Duodenal mucosa (tissue), 2 donors: ENCODE results near the gene RNF151.

ENCODE experiments used
- H3K27ac ChIP-seq: one replicate; pipeline ENCODE4 v1.7.0; 2013; ENCODE audit warnings: low read depth, low read length
- H3K27me3 ChIP-seq, 2 donors: one replicate each; pipeline ENCODE4 v1.7.0; 2013; ENCODE audit warnings: low read length in 2 of 2, control low read depth in 1 of 2; ENCODE audit not compliant: insufficient read depth in 2 of 2, control insufficient read depth in 1 of 2
- H3K36me3 ChIP-seq, 2 donors: one replicate each; pipeline ENCODE4 v1.7.0; 2013; ENCODE audit warnings: low read length in 2 of 2, control low read depth in 1 of 2; ENCODE audit not compliant: insufficient read depth in 2 of 2, control insufficient read depth in 1 of 2
- H3K4me1 ChIP-seq, 2 donors: one replicate each; pipeline ENCODE4 v1.7.0; 2013; ENCODE audit warnings: low read length in 2 of 2, control low read depth in 1 of 2; ENCODE audit not compliant: insufficient read depth in 2 of 2, control insufficient read depth in 1 of 2
- H3K4me3 ChIP-seq, 2 donors: one replicate each; pipeline ENCODE4 v1.7.0; 2013; ENCODE audit warnings: low read length in 2 of 2, low read depth in 1 of 2
- H3K9ac ChIP-seq, 2 donors: one replicate each; pipeline ENCODE4 v1.7.0; 2013; ENCODE audit warnings: low read length in 2 of 2, low read depth in 1 of 2
- H3K9me3 ChIP-seq, 2 donors: one replicate each; pipeline ENCODE4 v1.7.0; 2013; ENCODE audit warnings: low read length in 2 of 2, control low read depth in 1 of 2; ENCODE audit not compliant: control insufficient read depth in 1 of 2

RNF151 gene

DNA sequence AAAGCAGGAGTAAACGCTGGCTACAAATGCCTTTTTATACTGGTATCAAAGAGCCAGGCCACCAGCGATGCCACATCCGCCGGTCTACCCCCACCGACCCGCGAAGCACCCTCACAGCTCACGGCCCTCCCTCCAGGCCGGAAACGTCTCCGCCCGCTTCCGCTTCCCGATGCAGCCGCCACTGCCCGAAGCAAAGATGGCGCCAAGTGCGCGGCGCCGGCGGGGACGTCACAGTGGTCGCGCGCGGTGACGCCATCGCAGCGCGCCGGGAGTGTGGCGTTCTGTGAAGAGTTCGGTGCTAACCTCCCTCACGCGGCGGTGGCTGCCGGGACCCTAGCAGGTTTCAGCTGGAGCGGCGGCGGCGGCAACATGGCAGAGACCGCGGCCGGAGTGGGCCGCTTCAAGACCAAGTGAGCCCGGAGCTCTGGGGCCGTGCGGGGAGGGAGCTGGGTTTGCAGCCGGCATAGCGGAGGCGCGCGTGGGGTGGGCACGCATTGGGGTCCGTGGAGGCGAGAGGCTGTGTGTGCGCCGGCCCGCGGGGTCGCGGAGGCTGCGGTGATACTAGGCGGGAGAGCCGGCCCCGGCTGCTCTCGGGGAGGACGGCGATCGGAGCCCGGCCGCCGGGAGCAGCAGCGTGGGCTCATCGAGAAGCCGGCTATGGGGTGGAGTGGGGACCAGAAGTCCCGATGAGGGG, 5.3 kb downstream of the RNF151 start, which contains the start of gene TBL3:
Gene TBL3, plus strand, starts transcription at position 258 of the 694 bp plus-strand sequence. Its CDS starts 112 bp downstream, at position 370.
- no peaks in the 10 kb centered on the region for H3K9me3 ChIP-seq
- peak within 1 kb of the TSS; percentile 89 to 90 for H3K4me3 ChIP-seq
- H3K4me1 ChIP-seq, result peaks cover 4 to 15% of the 10 kb centered on the region in 2 donors
- H3K27me3 ChIP-seq, result peaks cover 0 to 3% of the 10 kb centered on the region in 2 donors
- H3K36me3 ChIP-seq, result peaks cover 13 to 29% of the 10 kb centered on the region in 2 donors
- H3K27ac ChIP-seq, result peak within 1 kb of the TSS; percentile 96
- H3K9ac ChIP-seq, result peak within 1 kb of the TSS; percentile 92 to 96

DNA sequence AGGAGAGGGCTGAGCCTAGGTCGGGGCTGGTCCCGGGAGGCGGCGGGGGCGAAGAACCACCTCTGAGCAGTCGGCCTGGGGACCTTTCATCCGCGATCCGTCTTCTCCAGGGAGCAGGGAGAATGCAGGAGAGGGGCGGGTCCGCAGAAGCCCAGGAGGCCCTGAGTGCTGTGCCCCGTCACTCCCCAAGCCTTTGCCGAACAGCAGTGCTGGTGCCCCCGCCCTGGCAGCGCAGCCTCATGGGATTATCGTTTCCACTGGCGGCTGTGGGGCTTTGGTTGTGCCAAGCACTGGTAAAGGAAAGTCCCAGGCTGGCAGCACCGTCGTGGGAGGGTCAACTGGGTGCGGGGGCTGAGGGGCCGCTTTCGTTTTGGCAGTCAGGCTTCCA, 5.8 kb downstream of the RNF151 start:
- peaks cover 4 to 15% of the 10 kb centered on the region in 2 donors for H3K4me1 ChIP-seq
- no peaks in the 10 kb centered on the region for H3K9me3 ChIP-seq
- peak overlapping the region; percentile 80 to 92 for H3K9ac ChIP-seq
- H3K27me3 ChIP-seq, result peaks cover 0 to 3% of the 10 kb centered on the region in 2 donors
- no peak overlapping the region for H3K27ac ChIP-seq
- peak overlapping the region; percentile 89 to 90 for H3K4me3 ChIP-seq
- H3K36me3 ChIP-seq, result peaks cover 15 to 34% of the 10 kb centered on the region in 2 donors

DNA sequence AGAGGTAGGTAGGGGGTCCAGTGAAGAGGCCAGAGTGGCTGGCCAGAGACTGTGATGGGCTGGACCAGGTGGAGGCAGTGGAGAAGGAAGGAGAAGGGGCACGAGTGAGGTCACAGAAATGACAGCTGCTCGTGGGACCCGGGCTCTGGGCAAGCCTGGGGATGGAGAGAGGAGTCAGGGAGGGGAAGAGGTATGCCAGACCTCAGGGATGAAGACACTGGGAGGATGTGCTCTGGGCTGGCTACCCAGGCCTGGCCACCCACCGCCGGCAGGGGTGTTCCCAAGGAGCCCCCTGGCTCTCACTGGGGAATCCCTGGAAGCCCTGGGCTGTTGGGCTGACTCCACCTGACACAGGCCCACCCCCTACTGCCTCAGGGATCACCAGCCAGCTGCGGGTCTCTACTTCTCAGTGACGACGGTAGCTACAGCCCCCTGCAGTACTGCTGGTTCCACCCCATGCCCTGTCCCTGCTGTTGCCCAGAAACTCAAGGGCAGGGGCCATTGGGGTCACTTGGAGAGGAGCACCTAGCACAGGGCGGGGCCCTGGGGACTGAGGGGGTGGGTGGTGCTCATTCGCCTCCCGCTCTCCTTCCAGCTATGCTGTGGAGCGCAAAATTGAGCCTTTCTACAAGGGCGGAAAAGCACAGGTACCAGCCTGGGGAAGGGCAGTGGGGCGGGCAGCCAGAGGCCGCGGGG, 7.0 kb downstream of the RNF151 start:
- Histone ChIP-seq H3K27me3 (peaks cover 0 to 3% of the 10 kb centered on the region in 2 donors), H3K36me3 (peaks cover 15 to 45% of the 10 kb centered on the region in 2 donors), H3K4me3 (no peak overlapping the region), H3K9me3 (no peaks in the 10 kb centered on the region), H3K27ac (no peak overlapping the region), H3K9ac (no peak overlapping the region), H3K4me1 (peaks cover 4 to 20% of the 10 kb centered on the region in 2 donors)

DNA sequence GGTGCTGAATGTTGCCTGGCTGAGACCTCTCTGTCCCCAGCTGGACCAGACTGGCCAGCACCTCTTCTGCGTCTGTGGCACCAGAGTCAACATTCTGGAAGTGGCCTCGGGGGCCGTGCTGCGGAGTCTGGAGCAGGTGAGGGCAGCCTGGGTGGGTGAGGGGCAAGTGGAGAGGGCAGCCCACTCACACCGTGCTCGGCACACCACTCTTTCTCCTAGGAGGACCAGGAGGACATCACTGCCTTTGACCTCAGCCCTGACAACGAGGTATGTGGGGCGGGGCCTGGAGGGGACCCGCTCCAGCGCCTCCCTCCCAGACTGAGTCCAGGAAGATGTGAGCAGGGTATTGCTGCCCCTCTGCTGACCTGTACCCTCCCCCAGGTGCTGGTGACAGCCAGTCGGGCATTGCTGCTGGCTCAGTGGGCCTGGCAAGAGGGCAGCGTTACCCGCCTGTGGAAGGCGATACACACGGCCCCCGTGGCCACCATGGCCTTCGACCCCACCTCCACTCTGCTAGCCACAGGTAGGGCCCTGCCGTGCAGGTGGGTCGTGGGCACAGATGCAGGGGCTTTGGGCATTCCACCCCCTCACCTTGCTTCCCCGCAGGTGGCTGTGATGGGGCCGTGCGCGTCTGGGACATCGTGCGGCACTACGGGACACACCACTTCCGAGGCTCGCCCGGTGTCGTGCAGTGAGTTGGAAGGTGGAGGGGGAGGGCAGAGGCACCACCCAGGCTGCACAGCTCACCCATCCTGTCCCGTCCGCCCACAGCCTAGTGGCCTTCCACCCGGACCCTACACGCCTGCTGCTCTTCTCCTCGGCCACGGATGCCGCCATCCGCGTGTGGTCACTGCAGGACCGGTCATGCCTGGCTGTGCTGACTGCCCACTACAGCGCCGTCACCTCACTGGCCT, 7.8 kb downstream of the RNF151 start:
- H3K4me1 ChIP-seq, result peaks cover 4 to 24% of the 10 kb centered on the region in 2 donors
- H3K27me3 ChIP-seq, result peaks cover 0 to 3% of the 10 kb centered on the region in 2 donors
- H3K9me3 ChIP-seq, result no peaks in the 10 kb centered on the region
- H3K27ac ChIP-seq, result no peak overlapping the region
- no peak overlapping the region for H3K4me3 ChIP-seq
- no peak overlapping the region for H3K9ac ChIP-seq
- peaks cover 15 to 46% of the 10 kb centered on the region in 2 donors for H3K36me3 ChIP-seq

DNA sequence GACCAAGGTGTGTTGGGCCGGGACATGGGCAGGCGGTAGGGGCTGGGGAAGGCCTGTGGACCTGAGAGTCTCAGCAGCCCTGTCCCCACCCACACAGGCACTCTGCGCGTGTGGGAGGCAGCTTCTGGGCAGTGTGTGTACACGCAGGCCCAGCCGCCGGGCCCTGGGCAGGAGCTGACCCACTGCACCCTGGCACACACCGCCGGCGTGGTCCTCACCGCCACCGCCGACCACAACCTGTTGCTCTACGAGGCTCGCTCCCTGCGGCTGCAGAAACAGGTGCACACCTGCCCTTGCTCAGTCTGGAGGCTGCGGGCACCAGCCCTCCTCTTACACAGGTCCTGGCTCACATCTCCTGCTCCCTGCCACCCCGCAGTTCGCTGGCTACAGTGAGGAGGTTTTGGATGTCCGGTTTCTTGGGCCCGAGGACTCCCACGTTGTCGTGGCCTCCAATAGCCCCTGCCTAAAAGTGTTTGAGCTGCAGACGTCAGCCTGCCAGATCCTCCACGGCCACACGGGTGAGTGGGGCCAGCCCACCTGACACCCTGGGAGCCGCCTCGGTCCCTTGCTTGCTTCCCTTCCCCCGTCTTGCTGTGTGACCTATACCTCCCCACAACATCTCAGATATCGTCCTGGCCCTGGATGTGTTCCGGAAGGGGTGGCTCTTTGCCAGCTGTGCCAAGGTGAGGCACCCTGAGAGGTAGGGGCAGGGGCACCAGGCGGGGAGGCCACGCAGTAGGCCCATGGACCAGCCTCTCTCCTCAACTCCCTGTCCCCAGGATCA, 9.0 kb downstream of the RNF151 start:
- peaks cover 2 to 7% of the 10 kb centered on the region in 2 donors for H3K27me3 ChIP-seq
- peaks cover 15 to 46% of the 10 kb centered on the region in 2 donors for H3K36me3 ChIP-seq
- H3K27ac ChIP-seq, result no peak overlapping the region
- peaks cover 8 to 36% of the 10 kb centered on the region in 2 donors for H3K4me1 ChIP-seq
- no peaks in the 10 kb centered on the region for H3K9me3 ChIP-seq
- no peak overlapping the region for H3K4me3 ChIP-seq
- no peak overlapping the region for H3K9ac ChIP-seq

GRCh38 chr16:1976216-1976520, 9.5 kb downstream of the RNF151 start:
- no peak overlapping the region for H3K9ac ChIP-seq
- H3K27me3 ChIP-seq, result peaks cover 7 to 13% of the 10 kb centered on the region in 2 donors
- H3K9me3 ChIP-seq, result no peaks in the 10 kb centered on the region
- peaks cover 15 to 46% of the 10 kb centered on the region in 2 donors for H3K36me3 ChIP-seq
- H3K4me3 ChIP-seq, result no peak overlapping the region
- H3K4me1 ChIP-seq, result peaks cover 13 to 37% of the 10 kb centered on the region in 2 donors
- H3K27ac ChIP-seq, result no peak overlapping the region

DNA sequence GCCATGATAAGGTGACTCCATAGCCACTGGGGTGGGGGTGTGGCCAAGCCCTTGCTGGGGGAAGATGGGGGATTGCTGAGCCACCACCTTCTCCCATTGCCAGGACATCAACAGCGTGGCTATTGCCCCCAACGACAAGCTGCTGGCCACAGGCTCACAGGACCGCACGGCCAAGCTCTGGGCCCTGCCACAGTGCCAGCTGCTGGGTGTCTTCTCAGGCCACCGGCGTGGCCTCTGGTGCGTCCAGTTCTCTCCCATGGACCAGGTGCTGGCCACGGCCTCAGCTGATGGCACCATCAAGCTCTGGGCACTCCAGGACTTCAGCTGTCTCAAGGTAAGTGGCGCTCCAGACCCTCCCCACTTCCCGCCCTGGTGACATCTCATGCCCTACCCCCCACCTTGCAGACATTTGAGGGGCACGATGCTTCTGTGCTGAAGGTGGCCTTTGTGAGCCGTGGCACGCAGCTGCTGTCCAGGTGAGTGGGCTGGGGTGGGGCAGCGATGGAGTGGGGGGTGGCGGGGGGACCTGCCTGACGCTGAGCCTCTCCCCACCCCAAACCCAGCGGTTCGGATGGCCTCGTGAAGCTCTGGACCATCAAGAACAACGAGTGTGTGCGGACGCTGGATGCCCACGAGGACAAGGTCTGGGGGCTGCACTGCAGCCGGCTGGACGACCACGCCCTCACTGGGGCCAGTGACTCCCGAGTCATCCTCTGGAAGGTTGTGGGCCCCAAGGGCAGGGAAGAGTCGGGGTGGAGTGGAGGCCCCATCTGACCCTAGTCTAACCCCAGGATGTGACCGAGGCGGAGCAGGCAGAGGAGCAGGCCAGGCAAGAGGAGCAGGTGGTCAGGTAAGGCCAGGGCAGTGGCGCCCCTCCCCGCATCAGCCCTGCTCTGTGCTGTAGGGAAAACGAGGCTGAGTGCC, 10.6 kb downstream of the RNF151 start:
- no peaks in the 10 kb centered on the region for H3K9me3 ChIP-seq
- peaks cover 24 to 43% of the 10 kb centered on the region in 2 donors for H3K4me1 ChIP-seq
- peaks cover 15 to 46% of the 10 kb centered on the region in 2 donors for H3K36me3 ChIP-seq
- no peak overlapping the region for H3K9ac ChIP-seq
- H3K27ac ChIP-seq, result no peak overlapping the region
- no peak overlapping the region for H3K4me3 ChIP-seq
- peaks cover 13 to 15% of the 10 kb centered on the region in 2 donors for H3K27me3 ChIP-seq

DNA sequence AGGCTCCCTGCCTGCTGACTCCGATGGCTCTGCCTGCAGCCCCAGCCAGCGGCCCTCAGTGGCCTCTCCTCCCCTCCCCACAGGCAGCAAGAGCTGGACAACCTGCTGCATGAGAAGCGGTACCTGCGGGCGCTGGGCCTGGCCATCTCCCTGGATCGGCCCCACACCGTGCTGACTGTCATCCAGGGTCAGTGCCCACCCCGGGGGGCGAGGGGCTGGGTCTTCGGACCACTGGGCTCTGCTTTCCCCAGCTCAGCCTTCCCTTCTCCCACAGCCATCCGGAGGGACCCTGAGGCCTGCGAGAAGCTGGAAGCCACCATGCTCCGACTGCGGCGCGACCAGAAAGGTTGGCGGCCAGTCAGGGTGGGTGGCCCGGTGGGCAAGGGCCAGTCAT, 11.2 kb downstream of the RNF151 start:
- H3K4me1 ChIP-seq, result peaks cover 27 to 45% of the 10 kb centered on the region in 2 donors
- H3K36me3 ChIP-seq, result peaks cover 15 to 46% of the 10 kb centered on the region in 2 donors
- peaks cover 13 to 15% of the 10 kb centered on the region in 2 donors for H3K27me3 ChIP-seq

More for the DNA sequence above, 11.2 kb downstream of the RNF151 start:
- no peak overlapping the region for H3K4me3 ChIP-seq
- no peak overlapping the region for H3K27ac ChIP-seq
- H3K9ac ChIP-seq, result no peak overlapping the region
- H3K9me3 ChIP-seq, result no peaks in the 10 kb centered on the region
